ENCODE measurements around the gene MAFG. TPM values are rescaled to one million over a fixed set of nuclear protein-coding genes. Genes with fewer than 3 reads are reported as not detected.

The MAFG gene
- total and polyA plus RNA-seq, 2 of the 13 experiments (the other 11 are each of a cell fraction or from before 2014, with no cell fraction given), result 14.5 to 20.0 TPM

GRCh38 chr17:81922566-81923301 is 4.8 kb downstream of the MAFG start:
- 97% methylated on average over 55 of the region's 58 CpGs for WGBS (ENCODE audit: low lambda C conversion rate)
- Histone ChIP-seq H4K20me1 (ENCODE audit: insufficient read depth, low read length) (peaks cover 28% of the 10 kb centered on the region), H3K36me3 (replicated peaks in 1 of 2; ENCODE audit: control insufficient read depth in 1 of 2, insufficient read depth in 2 of 2, low read length in 2 of 2) (peaks cover 21 to 29% of the 10 kb centered on the region in 2 experiments), H3K4me1 (ENCODE audit: insufficient read depth, low read length) (peaks cover 42% of the 10 kb centered on the region), H3K27ac (ENCODE audit: extremely low read length, insufficient read depth, low read length) (no peak overlapping the region), H3K4me2 (ENCODE audit: low read depth, low read length) (no peak overlapping the region), H3K9me3 (ENCODE audit: low read length) (no peaks in the 10 kb centered on the region), H2AFZ (ENCODE audit: low read length) (no peak overlapping the region), H3K79me2 (ENCODE audit: insufficient read depth, low read length) (peaks cover 70% of the 10 kb centered on the region), H3K9ac (ENCODE audit: insufficient read depth, low read depth, low read length) (no peak overlapping the region), H3K27me3 (ENCODE audit: control insufficient read depth in 1 of 2, insufficient read depth in 2 of 2, low read length in 2 of 2) (no peaks in the 10 kb centered on the region), H3K4me3 (replicated peaks in 1 of 3; ENCODE audit: insufficient read depth in 1 of 3, low read depth in 2 of 3, low read length in 3 of 3) (no peak overlapping the region)
- ChIA-PET POLR2A (interaction anchor here (1.1 to 1.8 kb wide), 3 partner anchors 9 to 100 kb away, joined by 3 read pairs; partner anchors contain the start of gene LRRC45), CTCF (ENCODE audit: low intra/inter-chr PET ratio, low total read pairs) (no interaction called here)
- no TSS peak for BruUV-seq (replicated peaks)
- ATAC-seq (no peak), DNase-seq (ENCODE audit: low spot score) (no peak), FAIRE-seq (no peak)
- TF ChIP-seq RBFOX2 (IDR thresholded peaks at IDR 0.05; ENCODE audit: low read depth, low read length) (peak; percentile 55; the same call in 1 of the 2 replicates), HNRNPL (IDR thresholded peaks at IDR 0.05; ENCODE audit: low read depth, low read length) (peak; percentile 33; the same call in 1 of the 2 replicates), KLF6 (CRISPR knock-in tag; IDR thresholded peaks at IDR 0.05) (no peak), MTF1 (CRISPR knock-in tag; IDR thresholded peaks at IDR 0.05) (no peak), AGO2 (optimal IDR thresholded peaks at IDR 0.05; ENCODE audit: low read depth, low read length) (peak; percentile 64)
- in situ Hi-C loops (cut with HindIII; ENCODE audit: extremely low pct_ligation_motif_present, low pct_unique_long_range_greater_than_20kb), result no loop called here
- intact Hi-C loops (cut with micrococcal nuclease; ENCODE audit: unreplicated experiment), result no loop called here

- no peak for FAIRE-seq
- H3K4me1 ChIP-seq (ENCODE audit: insufficient read depth, low read length), result peaks cover 44% of the 10 kb centered on the region
- POLR2A ChIA-PET, result interaction anchor here (1.1 kb wide), 1 partner anchor 101 kb away, joined by 3 read pairs; the partner anchor contains the start of gene LRRC45
- TF ChIP-seq SNAPC4 (CRISPR knock-in tag; IDR thresholded peaks at IDR 0.05) (no peak), ZNF530 (CRISPR knock-in tag; IDR thresholded peaks at IDR 0.05; ENCODE audit: low read depth) (no peak), RBM22 (optimal IDR thresholded peaks at IDR 0.05; ENCODE audit: low read length) (peak; percentile 43), SMARCC2 (IDR thresholded peaks at IDR 0.05) (no peak)
These were observed 5.5 kb downstream of the MAFG start for GRCh38 chr17:81921996-81922565.

More at GRCh38 chr17:81921996-81922565, 5.5 kb downstream of the MAFG start:
- WGBS (ENCODE audit: low lambda C conversion rate), result 97% methylated on average over 22 of the region's 23 CpGs
- H3K36me3 ChIP-seq (replicated peaks in 1 of 2; ENCODE audit: control insufficient read depth in 1 of 2, insufficient read depth in 2 of 2, low read length in 2 of 2), result peaks cover 21 to 29% of the 10 kb centered on the region in 2 experiments
- peaks cover 74% of the 10 kb centered on the region for H3K79me2 ChIP-seq (ENCODE audit: insufficient read depth, low read length)
- no peak overlapping the region for H3K4me3 ChIP-seq (replicated peaks in 1 of 3; ENCODE audit: insufficient read depth in 1 of 3, low read depth in 2 of 3, low read length in 3 of 3)
- BruUV-seq (replicated peaks), result no TSS peak
- in situ Hi-C loops (cut with HindIII; ENCODE audit: extremely low pct_ligation_motif_present, low pct_unique_long_range_greater_than_20kb), result no loop called here
- DNase-seq (ENCODE audit: low spot score) (no peak), ATAC-seq (no peak)
- H4K20me1 ChIP-seq (ENCODE audit: insufficient read depth, low read length), result peaks cover 28% of the 10 kb centered on the region
- H3K9ac ChIP-seq (ENCODE audit: insufficient read depth, low read depth, low read length), result no peak overlapping the region
- no peaks in the 10 kb centered on the region for H3K27me3 ChIP-seq (ENCODE audit: control insufficient read depth in 1 of 2, insufficient read depth in 2 of 2, low read length in 2 of 2)
- H2AFZ ChIP-seq (ENCODE audit: low read length), result no peak overlapping the region
- H3K27ac ChIP-seq (ENCODE audit: extremely low read length, insufficient read depth, low read length), result no peak overlapping the region
- H3K9me3 ChIP-seq (ENCODE audit: low read length), result no peaks in the 10 kb centered on the region
- CTCF ChIA-PET (ENCODE audit: low intra/inter-chr PET ratio, low total read pairs), result no interaction called here
- intact Hi-C loops (cut with micrococcal nuclease; ENCODE audit: unreplicated experiment), result no loop called here
- no peak overlapping the region for H3K4me2 ChIP-seq (ENCODE audit: low read depth, low read length)

All from HepG2 (cell line).